GM12891 (cell line): ENCODE results near the gene NKD1.

ENCODE experiments used
- POLR2A ChIP-seq: IDR thresholded peaks from 2 replicates; pipeline ENCODE4 v1.6.1; 2011; ENCODE audit warnings: low read depth, low read length, control low read depth
- POLR2AphosphoS5 ChIP-seq: IDR thresholded peaks from 2 replicates; pipeline ENCODE4 v1.6.1; 2011; ENCODE audit warnings: low read depth, low read length, control low read depth

DNA sequence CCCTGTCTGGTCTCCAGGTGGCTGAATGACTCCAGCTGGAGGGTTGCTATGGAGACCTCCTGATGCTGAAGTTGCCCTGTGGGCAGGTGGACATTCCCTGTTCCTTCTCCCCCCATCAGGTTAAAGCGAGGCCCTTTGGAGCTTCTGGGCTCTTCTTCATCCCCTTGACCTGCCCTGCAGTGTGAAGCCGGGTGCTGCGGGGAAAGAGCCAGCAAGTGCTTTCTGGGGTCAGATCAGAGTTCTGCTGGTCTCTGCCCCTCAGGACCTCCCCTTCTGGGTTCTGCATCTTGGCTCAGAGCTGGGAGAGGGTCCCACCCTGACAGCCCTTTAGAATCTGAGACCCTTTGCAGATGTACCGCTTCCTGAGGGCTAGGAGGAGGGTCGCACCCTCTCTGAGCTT lies 25.1 kb downstream of the NKD1 start:
- no peak for TF ChIP-seq POLR2A
- TF ChIP-seq POLR2AphosphoS5: no peak
